ENCODE results near the gene TRPV5.

DNA sequence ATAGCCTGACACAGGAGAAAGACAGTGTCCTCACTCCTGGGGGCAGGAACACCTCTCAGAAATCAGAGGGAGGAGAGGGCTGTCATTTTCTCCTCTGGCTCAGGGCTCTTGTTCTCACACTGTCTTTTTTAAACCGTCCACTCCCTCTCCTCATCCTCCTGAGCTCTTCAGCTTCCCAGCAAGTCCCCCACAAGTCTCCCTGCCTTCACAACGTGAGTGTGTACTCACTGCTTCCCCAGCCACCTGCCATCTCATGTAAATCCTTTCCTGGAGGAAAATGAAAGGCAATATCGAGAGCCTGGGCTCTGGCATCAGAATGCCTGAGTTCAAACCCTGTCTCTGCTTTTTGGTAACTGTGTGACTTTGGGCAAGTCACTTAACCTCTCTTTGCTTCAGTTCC lies 11.5 kb upstream of the TRPV5 start:
- TF ChIP-seq, protein P1, sequence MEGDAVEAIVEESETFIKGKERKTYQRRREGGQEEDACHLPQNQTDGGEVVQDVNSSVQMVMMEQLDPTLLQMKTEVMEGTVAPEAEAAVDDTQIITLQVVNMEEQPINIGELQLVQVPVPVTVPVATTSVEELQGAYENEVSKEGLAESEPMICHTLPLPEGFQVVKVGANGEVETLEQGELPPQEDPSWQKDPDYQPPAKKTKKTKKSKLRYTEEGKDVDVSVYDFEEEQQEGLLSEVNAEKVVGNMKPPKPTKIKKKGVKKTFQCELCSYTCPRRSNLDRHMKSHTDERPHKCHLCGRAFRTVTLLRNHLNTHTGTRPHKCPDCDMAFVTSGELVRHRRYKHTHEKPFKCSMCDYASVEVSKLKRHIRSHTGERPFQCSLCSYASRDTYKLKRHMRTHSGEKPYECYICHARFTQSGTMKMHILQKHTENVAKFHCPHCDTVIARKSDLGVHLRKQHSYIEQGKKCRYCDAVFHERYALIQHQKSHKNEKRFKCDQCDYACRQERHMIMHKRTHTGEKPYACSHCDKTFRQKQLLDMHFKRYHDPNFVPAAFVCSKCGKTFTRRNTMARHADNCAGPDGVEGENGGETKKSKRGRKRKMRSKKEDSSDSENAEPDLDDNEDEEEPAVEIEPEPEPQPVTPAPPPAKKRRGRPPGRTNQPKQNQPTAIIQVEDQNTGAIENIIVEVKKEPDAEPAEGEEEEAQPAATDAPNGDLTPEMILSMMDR (IDR thresholded peaks at IDR 0.05): no peak
- no peak for TF ChIP-seq EP300 (IDR thresholded peaks at IDR 0.05)
- no peak for TF ChIP-seq POLR2A (IDR thresholded peaks at IDR 0.05)
- no peak for TF ChIP-seq POLR2AphosphoS5 (IDR thresholded peaks at IDR 0.05)
